ENCODE measurements around the gene PEPD. TPM values are rescaled to one million over a fixed set of nuclear protein-coding genes. Genes with fewer than 3 reads are reported as not detected.

PEPD gene
- total RNA-seq, 1 experiment from 2014 or later: 83.1 TPM

- H3K4me1 Mint-ChIP-seq: peaks cover 7% of the 10 kb centered on the region; the same call in 1 of the 2 replicates
- no peak for TF ChIP-seq FOXP4 (CRISPR knock-in tag; IDR thresholded peaks at IDR 0.05)
- no peak for TF ChIP-seq PREB (CRISPR knock-in tag; IDR thresholded peaks at IDR 0.05; ENCODE audit: borderline replicate concordance)
- TF ChIP-seq ZNF671 (CRISPR knock-in tag; IDR thresholded peaks at IDR 0.05): no peak
- TF ChIP-seq PRRX2 (CRISPR knock-in tag; IDR thresholded peaks at IDR 0.05): no peak
- TF ChIP-seq GRHL2 (CRISPR knock-in tag; IDR thresholded peaks at IDR 0.05; ENCODE audit: insufficient replicate concordance, severe bottlenecking): no peak
- no peak for TF ChIP-seq AR (CRISPR knock-in tag; IDR thresholded peaks at IDR 0.05)
- TF ChIP-seq CDX4 (CRISPR knock-in tag; IDR thresholded peaks at IDR 0.05; ENCODE audit: borderline replicate concordance): no peak
- TF ChIP-seq ZNF416 (CRISPR knock-in tag; IDR thresholded peaks at IDR 0.05): no peak
- TF ChIP-seq E2F1 (CRISPR knock-in tag; IDR thresholded peaks at IDR 0.05): no peak
- no peak overlapping the region for H3K4me3 Mint-ChIP-seq
- H3K9me3 Mint-ChIP-seq: no peaks in the 10 kb centered on the region
- H3K36me3 Mint-ChIP-seq: no peaks in the 10 kb centered on the region; the same call in 1 of the 2 replicates
- CTCF ChIA-PET: interaction anchor here (1.2 kb wide), 1 partner anchor 10 kb away, joined by 3 read pairs; no protein-coding TSS in a partner anchor
- no peak overlapping the region for H3K27ac Mint-ChIP-seq
- no peaks in the 10 kb centered on the region for H3K27me3 Mint-ChIP-seq (ENCODE audit: low read depth)
- DNase-seq (ENCODE audit: low spot score) (no peak), ATAC-seq (no peak)
- POLR2A ChIA-PET: no interaction called here
Observed at GRCh38 chr19:33390101-33390907, 131.3 kb downstream of the PEPD start.

GRCh38 chr19:33389421-33390100 is 132.0 kb downstream of the PEPD start:
- Mint-ChIP-seq H3K36me3 (no peaks in the 10 kb centered on the region; the same call in 1 of the 2 replicates), H3K27ac (no peak overlapping the region; the same call in 1 of the 2 replicates), H3K4me3 (no peak overlapping the region), H3K4me1 (peaks cover 5% of the 10 kb centered on the region; the same call in 1 of the 2 replicates), H3K27me3 (ENCODE audit: low read depth) (no peaks in the 10 kb centered on the region), H3K9me3 (no peaks in the 10 kb centered on the region)
- ATAC-seq (no peak), DNase-seq (ENCODE audit: low spot score) (no peak)
- ChIA-PET POLR2A (no interaction called here), CTCF (interaction anchor here (1.5 kb wide), 2 partner anchors 14 to 17 kb away, joined by 4 to 6 read pairs; no protein-coding TSS in a partner anchor)
- TF ChIP-seq ZNF423 (CRISPR knock-in tag; IDR thresholded peaks at IDR 0.05) (no peak), ZNF219 (CRISPR knock-in tag; IDR thresholded peaks at IDR 0.05; ENCODE audit: borderline replicate concordance) (no peak), PREB (CRISPR knock-in tag; IDR thresholded peaks at IDR 0.05; ENCODE audit: borderline replicate concordance) (no peak), ATF1 (CRISPR knock-in tag; IDR thresholded peaks at IDR 0.05) (no peak), GTF2I (CRISPR knock-in tag; conservative IDR thresholded peaks at IDR 0.05) (no peak), NR3C1 (CRISPR knock-in tag; conservative IDR thresholded peaks at IDR 0.05; ENCODE audit: low read depth) (no peak), ATF2 (CRISPR knock-in tag; IDR thresholded peaks at IDR 0.05; ENCODE audit: borderline replicate concordance, low read depth) (no peak), MYBL2 (CRISPR knock-in tag; IDR thresholded peaks at IDR 0.05) (no peak), JAZF1 (CRISPR knock-in tag; IDR thresholded peaks at IDR 0.05) (no peak), ZNF232 (CRISPR knock-in tag; IDR thresholded peaks at IDR 0.05) (no peak), RELA (CRISPR knock-in tag; IDR thresholded peaks at IDR 0.05; ENCODE audit: borderline replicate concordance) (no peak), ZNF138 (CRISPR knock-in tag; conservative IDR thresholded peaks at IDR 0.05) (no peak), OVOL2 (CRISPR knock-in tag; IDR thresholded peaks at IDR 0.05; ENCODE audit: borderline replicate concordance) (no peak)

Data from WTC11 (cell line).